H9 (cell line): Measurements from ENCODE around the gene TRMT2A. TPM values are rescaled to one million over a fixed set of nuclear protein-coding genes. Genes with fewer than 3 reads are reported as not detected.

ENCODE experiments used
- DNase-seq: peaks from one replicate; pipeline ENCODE4 v3.0.0-alpha.2; 2017
- H2AFZ ChIP-seq: one replicate; pipeline ENCODE4 v1.6.1; 2013; ENCODE audit warnings: mild to moderate bottlenecking, low read length, control low read depth, moderate library complexity
- H2AK5ac ChIP-seq: 2 replicates; pipeline ENCODE4 v1.6.1; 2013; ENCODE audit warnings: low read length, control low read depth, mixed read lengths; ENCODE audit not compliant: insufficient read length
- H2BK120ac ChIP-seq: one replicate; pipeline ENCODE4 v1.6.1; 2013; ENCODE audit warnings: low read depth, mild to moderate bottlenecking, low read length, control low read depth, inconsistent platforms; ENCODE audit not compliant: poor library complexity, severe bottlenecking
- H2BK12ac ChIP-seq: 2 replicates; pipeline ENCODE4 v1.6.1; 2013; ENCODE audit warnings: low read length, control low read depth, mixed read lengths, low read depth; ENCODE audit not compliant: insufficient read length
- H2BK15ac ChIP-seq: 2 replicates; pipeline ENCODE4 v1.6.1; 2013; ENCODE audit warnings: low read depth, low read length, control low read depth
- H2BK20ac ChIP-seq: one replicate; pipeline ENCODE4 v1.6.1; 2013; ENCODE audit warnings: low read depth, mild to moderate bottlenecking, low read length, control low read depth, inconsistent platforms; ENCODE audit not compliant: poor library complexity, severe bottlenecking
- H2BK5ac ChIP-seq: 2 replicates; pipeline ENCODE4 v1.6.1; 2013; ENCODE audit warnings: low read length, control low read depth, mixed read lengths; ENCODE audit not compliant: insufficient read length
- H3K14ac ChIP-seq: 2 replicates; pipeline ENCODE4 v1.6.1; 2013; ENCODE audit warnings: low read length, control low read depth; ENCODE audit not compliant: insufficient read depth
- H3K18ac ChIP-seq: 2 replicates; pipeline ENCODE4 v1.6.1; 2013; ENCODE audit warnings: low read depth, mild to moderate bottlenecking, mixed read lengths, low read length, control low read depth; ENCODE audit not compliant: insufficient read length
- H3K23ac ChIP-seq: 2 replicates; pipeline ENCODE4 v1.6.1; 2013; ENCODE audit warnings: low read length, control low read depth, mixed read lengths, low read depth; ENCODE audit not compliant: insufficient read length
- H3K23me2 ChIP-seq: 2 replicates; pipeline ENCODE4 v1.6.1; 2013; ENCODE audit warnings: low read depth, mild to moderate bottlenecking, mixed read lengths, low read length, control low read depth; ENCODE audit not compliant: insufficient read length, poor library complexity, severe bottlenecking
- H3K27ac ChIP-seq: 2 replicates; pipeline ENCODE4 v1.5.1; 2013; ENCODE audit warnings: low read length, control low read depth, mixed read lengths, low read depth; ENCODE audit not compliant: insufficient read length
- H3K27me3 ChIP-seq: 2 replicates; pipeline ENCODE4 v1.6.1; 2013; ENCODE audit warnings: low read length, control low read depth, inconsistent platforms; ENCODE audit not compliant: insufficient read depth
- H3K4ac ChIP-seq: 2 replicates; pipeline ENCODE4 v1.6.1; 2013; ENCODE audit warnings: low read depth, mild to moderate bottlenecking, control low read depth, inconsistent platforms, low read length, moderate library complexity
- H3K4me1 ChIP-seq: 2 replicates; pipeline ENCODE4 v1.6.1; 2013; ENCODE audit warnings: low read length, control low read depth, inconsistent platforms; ENCODE audit not compliant: insufficient read depth
- H3K4me2 ChIP-seq: 2 replicates; pipeline ENCODE4 v1.6.1; 2013; ENCODE audit warnings: low read length, control low read depth, mixed read lengths; ENCODE audit not compliant: insufficient read length, insufficient read depth
- H3K56ac ChIP-seq: 2 replicates; pipeline ENCODE4 v1.6.1; 2013; ENCODE audit warnings: low read depth, mild to moderate bottlenecking, mixed read lengths, low read length, control low read depth; ENCODE audit not compliant: insufficient read length
- H3K79me1 ChIP-seq: 2 replicates; pipeline ENCODE4 v1.6.1; 2013; ENCODE audit warnings: low read depth, mild to moderate bottlenecking, moderate library complexity, low read length, control low read depth, inconsistent platforms; ENCODE audit not compliant: insufficient read depth, poor library complexity, severe bottlenecking
- H3K79me2 ChIP-seq: 2 replicates; pipeline ENCODE4 v1.6.1; 2013; ENCODE audit warnings: low read length, control low read depth, inconsistent platforms; ENCODE audit not compliant: insufficient read depth
- H3K9ac ChIP-seq: 2 replicates; pipeline ENCODE4 v1.6.1; 2013; ENCODE audit warnings: low read length, control low read depth, mixed read lengths; ENCODE audit not compliant: insufficient read length; ENCODE audit errors: extremely low read depth
- H3K9me3 ChIP-seq: one replicate; pipeline ENCODE4 v1.6.1; 2013; ENCODE audit warnings: low read depth, low read length, inconsistent platforms; ENCODE audit not compliant: control insufficient read depth
- H3T11ph ChIP-seq: one replicate; pipeline ENCODE4 v1.6.1; 2013; ENCODE audit warnings: mild to moderate bottlenecking, low read length, control low read depth, inconsistent platforms
- H4K20me1 ChIP-seq: one replicate; pipeline ENCODE4 v1.6.1; 2013; ENCODE audit not compliant: control insufficient read depth, insufficient read length, insufficient read depth
- H4K5ac ChIP-seq: 2 replicates; pipeline ENCODE4 v1.6.1; 2013; ENCODE audit warnings: low read depth, mild to moderate bottlenecking, mixed read lengths, low read length, control low read depth; ENCODE audit not compliant: insufficient read length
- H4K8ac ChIP-seq: replicated peaks from 2 replicates; pipeline ENCODE4 v1.6.1; 2013; ENCODE audit warnings: low read length, control low read depth, mixed read lengths, low read depth; ENCODE audit not compliant: insufficient read length
- H4K91ac ChIP-seq: 2 replicates; pipeline ENCODE4 v1.6.1; 2013; ENCODE audit warnings: low read depth, mild to moderate bottlenecking, moderate library complexity, mixed read lengths, low read length, control low read depth; ENCODE audit not compliant: insufficient read length
- H3K27ac Mint-ChIP-seq, 3 experiments: 2 replicates in 2 of 3; 3 replicates in 1 of 3; pipeline ENCODE4 v1.8.0; 2020 to 2021; ENCODE audit warnings: mixed read lengths in 3 of 3, mild to moderate bottlenecking in 1 of 3, moderate library complexity in 1 of 3
- H3K27me3 Mint-ChIP-seq: 2 replicates; pipeline ENCODE4 v1.8.0; 2021; ENCODE audit warnings: low read depth, mild to moderate bottlenecking, moderate library complexity, mixed read lengths
- H3K36me3 Mint-ChIP-seq, 3 experiments: 2 replicates in 2 of 3; 3 replicates in 1 of 3; pipeline ENCODE4 v1.8.0; 2020 to 2021; ENCODE audit warnings: low read depth in 3 of 3, mixed read lengths in 3 of 3; ENCODE audit not compliant: insufficient read depth in 1 of 3
- H3K4me1 Mint-ChIP-seq, 2 experiments: 2 replicates each; pipeline ENCODE4 v1.8.0; 2020; ENCODE audit warnings: mixed read lengths in 2 of 2
- H3K4me3 Mint-ChIP-seq, 2 experiments: 2 replicates in 1 of 2; 3 replicates in 1 of 2; pipeline ENCODE4 v1.8.0; 2020 to 2021; ENCODE audit warnings: mild to moderate bottlenecking in 2 of 2, mixed read lengths in 2 of 2, moderate library complexity in 1 of 2
- H3K9me3 Mint-ChIP-seq, 2 experiments: 2 replicates in 1 of 2; 3 replicates in 1 of 2; pipeline ENCODE4 v1.8.0; 2020; ENCODE audit warnings: mild to moderate bottlenecking in 2 of 2, mixed read lengths in 2 of 2, moderate library complexity in 1 of 2
- CTCF ChIP-seq: fragments of 200-600 bp; sonication (generic); conservative IDR thresholded peaks from 3 replicates; pipeline ENCODE4 v1.8.0; 2021; ENCODE audit warnings: antibody characterized with exemption, mild to moderate bottlenecking
- WGBS: extraction: QIAGEN DNeasy Blood & Tissue Kit; methylation state at CpG from one replicate; pipeline ENCODE4 v1.1.7; 2013; ENCODE audit warnings: missing lambda C conversion rate, low lambda C conversion rate, mixed read lengths; ENCODE audit not compliant: insufficient read length; ENCODE audit errors: extremely low coverage; 5-methylcytosine and 5-hydroxymethylcytosine counted together
- total RNA-seq: library from RNA; stranded (reverse); gene quantifications from 2 replicates; pipeline ENCODE4 v1.2.1, GENCODE V29; 2021

Gene TRMT2A
- total RNA-seq, 1 experiment from 2014 or later, result 58.2 TPM

- peaks cover 26 to 76% (median 64%) of the 10 kb centered on the region in 3 experiments; a peak in 6 of 7 replicates for H3K36me3 Mint-ChIP-seq
- Histone ChIP-seq H3K23ac (no peak overlapping the region), H4K8ac (no peak overlapping the region), H2BK20ac (no peak overlapping the region), H3K23me2 (no peaks in the 10 kb centered on the region), H3K27ac (no peak overlapping the region), H3K27me3 (no peaks in the 10 kb centered on the region; the same call in 1 of the 2 replicates), H3K9me3 (no peaks in the 10 kb centered on the region), H3K79me2 (0 out of 2 replicates have a peak, but pooled peaks cover 1% of the 10 kb centered on the region), H2AK5ac (no peak overlapping the region), H2BK120ac (no peak overlapping the region), H4K91ac (no peak overlapping the region), H2BK5ac (no peak overlapping the region), H3K79me1 (no peaks in the 10 kb centered on the region), H4K5ac (no peak overlapping the region), H2BK12ac (no peak overlapping the region), H3K9ac (no peak overlapping the region), H3K4ac (no peak overlapping the region), H3K56ac (no peak overlapping the region), H3K14ac (no peak overlapping the region), H3K4me1 (no peaks in the 10 kb centered on the region), H2BK15ac (no peak overlapping the region), H3K18ac (no peak overlapping the region), H3T11ph (no peak overlapping the region), H3K4me2 (no peak overlapping the region), H2AFZ (no peak overlapping the region), H4K20me1 (no peaks in the 10 kb centered on the region)
- no peaks in the 10 kb centered on the region; the same call in 1 of the 2 replicates for H3K27me3 Mint-ChIP-seq
- TF ChIP-seq CTCF, result no peak
- no peak overlapping the region for H3K27ac Mint-ChIP-seq
- H3K9me3 Mint-ChIP-seq, result no peaks in the 10 kb centered on the region
- no peaks in the 10 kb centered on the region; a peak in 2 of 4 replicates for H3K4me1 Mint-ChIP-seq
- WGBS, result no CpG with 5 or more reads among the region's 12 CpGs
- no peak overlapping the region for H3K4me3 Mint-ChIP-seq
- no peak for DNase-seq
Observed at GRCh38 chr22:20108757-20109230, 8.2 kb downstream of the TRMT2A start.
